Hepatocyte (in vitro differentiated cells): ENCODE data around the gene ANKRD10.

Experiments used
- CTCF ChIP-seq: fragments of 200-600 bp; sonication (generic); IDR thresholded peaks from 2 replicates; pipeline ENCODE4 v1.5.1; 2016; ENCODE audit warnings: antibody characterized with exemption, mild to moderate bottlenecking; ENCODE audit not compliant: poor library complexity
- EZH2 ChIP-seq: fragments of 200-600 bp; sonication (generic); IDR thresholded peaks from 2 replicates; pipeline ENCODE4 v1.6.1; 2016; ENCODE audit warnings: antibody characterized with exemption, mild to moderate bottlenecking, borderline replicate concordance
- EZH2phosphoT487 ChIP-seq: fragments of 200-600 bp; sonication (generic); IDR thresholded peaks from one replicate; pipeline ENCODE4 v1.6.1; 2018; ENCODE audit warnings: antibody characterized with exemption, mild to moderate bottlenecking, low read depth, moderate library complexity; ENCODE audit not compliant: unreplicated experiment, severe bottlenecking

- no peak for TF ChIP-seq CTCF
- no peak for TF ChIP-seq EZH2phosphoT487
- TF ChIP-seq EZH2, result no peak
These were observed 73.0 kb downstream of the ANKRD10 start for GRCh38 chr13:110841846-110842245.
